K562 (cell line): ENCODE results near the gene OR2AP1. TPM values are rescaled to one million over a fixed set of nuclear protein-coding genes. Genes with fewer than 3 reads are reported as not detected.

ENCODE experiments used
- ATAC-seq: fragments of 200-7000 bp; cut with Tn5 transposase; 3 replicates; pipeline ENCODE4 v1.9.1; 2020; ENCODE audit warnings: moderate library complexity
- BruUV-seq: library from RNA; stranded (reverse); fragments of 400-500 nt; replicated peaks from 2 replicates; lab custom pipeline; 2021; lab: Mats Ljungman, UMichigan
- CTCF ChIA-PET: fragments of 300-600 bp; formaldehyde crosslinking; extraction: SDS; loops from one replicate; lab custom pipeline; 2021; ENCODE audit warnings: low intra/inter-chr PET ratio; lab: Yijun Ruan, JAX
- POLR2A ChIA-PET: fragments of 300-600, 350-650 bp; sonication (Branson Sonifier 250); formaldehyde crosslinking; extraction: SDS; loops from one replicate; lab custom pipeline; 2021; ENCODE audit warnings: antibody characterized with exemption, inconsistent platforms; lab: Yijun Ruan, JAX
- DNase-seq, 4 experiments: peaks; one replicate each; pipeline versions ENCODE4 v3.0.0 to v3.0.0-alpha.2; 2011 to 2018; ENCODE audit warnings: low spot score in 3 of 4, mixed read lengths in 3 of 4; ENCODE audit errors: extremely low read depth in 1 of 4
- FAIRE-seq: peaks from 2 replicates; lab custom pipeline; 2011; peaks lifted over from hg19 to GRCh38; lab: Jason Lieb, UNC
- H2AFZ ChIP-seq: 2 replicates; pipeline ENCODE4 v1.6.0; 2011; ENCODE audit warnings: low read depth, low read length, control low read depth, inconsistent platforms
- H3K27ac ChIP-seq: fragments of 200-600 bp; 3 replicates; pipeline ENCODE4 v1.8.0; 2011; ENCODE audit warnings: low read depth, mild to moderate bottlenecking, control low read depth, inconsistent platforms, low read length, moderate library complexity, mixed read lengths; ENCODE audit errors: extremely low read depth
- H3K27me3 ChIP-seq, 2 experiments: fragments of 300-600 bp in 1 of 2; 2 replicates in 1 of 2; 3 replicates in 1 of 2; pipeline versions ENCODE4 v1.6.0 to v1.8.0; 2011; ENCODE audit warnings: inconsistent platforms in 2 of 2, low read length in 2 of 2, mild to moderate bottlenecking in 1 of 2, mixed read lengths in 1 of 2, moderate library complexity in 1 of 2; ENCODE audit not compliant: control insufficient read depth in 2 of 2, insufficient read depth in 2 of 2
- H3K36me3 ChIP-seq: fragments of 300-600 bp; 3 replicates; pipeline ENCODE4 v1.8.0; 2011; ENCODE audit warnings: mild to moderate bottlenecking, low read length, inconsistent platforms; ENCODE audit not compliant: control insufficient read depth, insufficient read depth
- H3K4me1 ChIP-seq, 2 experiments: fragments of 200-600 bp in 1 of 2; replicated peaks in 1 of 2; 2 replicates in 1 of 2; 3 replicates in 1 of 2; pipeline versions ENCODE4 v1.5.1 to v1.8.0; 2011; ENCODE audit warnings: inconsistent platforms in 2 of 2, low read length in 2 of 2, mild to moderate bottlenecking in 1 of 2, mixed read lengths in 1 of 2, moderate library complexity in 1 of 2; ENCODE audit not compliant: control insufficient read depth in 2 of 2, insufficient read depth in 2 of 2
- H3K4me2 ChIP-seq: 2 replicates; pipeline ENCODE4 v1.6.1; 2011; ENCODE audit warnings: low read length, control low read depth, inconsistent platforms, mixed read lengths; ENCODE audit not compliant: insufficient read depth
- H3K4me3 ChIP-seq: fragments of 200-600 bp; sonication (generic), shearing (Covaris generic); 2 replicates; pipeline ENCODE4 v1.5.1; 2016; ENCODE audit warnings: control low read depth, inconsistent platforms
- H3K79me2 ChIP-seq: fragments of 200-600 bp; 3 replicates; pipeline ENCODE4 v1.8.0; 2011; ENCODE audit warnings: low read length, inconsistent platforms; ENCODE audit not compliant: control insufficient read depth, insufficient read depth
- H3K9ac ChIP-seq, 2 experiments: 2 replicates each; pipeline versions ENCODE4 v1.6.0 to v1.6.1; 2011; ENCODE audit warnings: low read depth in 2 of 2, low read length in 2 of 2, control low read depth in 1 of 2, inconsistent platforms in 1 of 2, mild to moderate bottlenecking in 1 of 2, mixed read lengths in 1 of 2; ENCODE audit not compliant: insufficient read depth in 1 of 2
- H3K9me1 ChIP-seq: one replicate; pipeline ENCODE4 v1.6.0; 2011; ENCODE audit warnings: inconsistent platforms, mild to moderate bottlenecking, low read length, moderate library complexity; ENCODE audit not compliant: control insufficient read depth, insufficient read depth
- H3K9me3 ChIP-seq: replicated peaks from 2 replicates; pipeline ENCODE4 v1.5.1; 2011; ENCODE audit warnings: low read depth, low read length, inconsistent platforms; ENCODE audit not compliant: control insufficient read depth, insufficient read depth
- H4K20me1 ChIP-seq: replicated peaks from 2 replicates; pipeline ENCODE4 v1.6.1; 2011; ENCODE audit warnings: low read length, inconsistent platforms, mixed read lengths; ENCODE audit not compliant: control insufficient read depth, insufficient read depth
- CBX3 ChIP-seq, 2 experiments: IDR thresholded peaks; 1 replicate in 1 of 2; 2 replicates in 1 of 2; pipeline ENCODE4 v1.6.1; 2012; ENCODE audit warnings: inconsistent platforms in 2 of 2, low read length in 2 of 2, borderline replicate concordance in 1 of 2, control low read depth in 1 of 2
- CC2D1A ChIP-seq: fragments of 450-650 bp; IDR thresholded peaks from 2 replicates; pipeline ENCODE4 v1.6.1; 2017; ENCODE audit warnings: mild to moderate bottlenecking
- JUNB ChIP-seq: fragments of 450-650 bp; formaldehyde crosslinking; conservative IDR thresholded peaks from 2 replicates; pipeline ENCODE4 v1.4.0; 2020; ENCODE audit warnings: mild to moderate bottlenecking
- POLR3A ChIP-seq: IDR thresholded peaks from 2 replicates; pipeline ENCODE4 v1.6.1; 2011; ENCODE audit warnings: borderline replicate concordance, mild to moderate bottlenecking, moderate library complexity; ENCODE audit not compliant: insufficient read length, insufficient read depth; ENCODE audit errors: extremely low read depth
- PYGO2 ChIP-seq: fragments of 450-650 bp; IDR thresholded peaks from 2 replicates; pipeline ENCODE4 v1.6.1; 2016; ENCODE audit warnings: mild to moderate bottlenecking, missing genetic modification characterization, moderate library complexity, missing compliant biosample characterization
- RFX7 ChIP-seq: fragments of 250-450 bp; sonication (Bioruptor Pico); IDR thresholded peaks from 2 replicates; pipeline ENCODE4 v1.5.1; 2021; ENCODE audit warnings: mild to moderate bottlenecking
- ZBED1 ChIP-seq: IDR thresholded peaks from 2 replicates; pipeline ENCODE4 v1.6.1; 2014
- ZBTB7A ChIP-seq: IDR thresholded peaks from 2 replicates; pipeline ENCODE4 v1.6.1; 2011; ENCODE audit warnings: low read depth, mild to moderate bottlenecking, low read length, moderate library complexity, borderline replicate concordance; ENCODE audit not compliant: control insufficient read depth
- WGBS: fragments of 100-300 bp; shearing (Covaris generic); methylation state at CpG from one replicate; pipeline ENCODE4 v1.1.6; 2016; ENCODE audit warnings: low coverage, mixed read lengths; ENCODE audit not compliant: insufficient coverage; ENCODE audit errors: missing lambda C conversion rate; 5-methylcytosine and 5-hydroxymethylcytosine counted together
- in situ Hi-C: fragments of 300-500 bp; cut with MboI; formaldehyde crosslinking; loops from 4 replicates; pipeline ENCODE4 v1.15.0; 2018; ENCODE audit warnings: inconsistent platforms, mixed read lengths
- intact Hi-C: fragments of 100-400 bp; cut with micrococcal nuclease; formaldehyde crosslinking; loops from 2 replicates; pipeline ENCODE4 v1.14.2; 2022
- polyA plus RNA-seq, 8 experiments: library from polyadenylated mRNA; depleted of rRNA in 4 of 8; stranded (reverse) in 5 of 8; unstranded in 3 of 8; fragments of >200 nt; fragmentation: Nextera tagmentation in 2 of 8; fragmentation: Illumina TruSeq in 1 of 8; extraction: Ambion mirVana in 2 of 8; extraction: Trizol in 1 of 8; gene quantifications; 2 replicates each; pipeline versions ENCODE4 v1.2.1 to v1.2.3, GENCODE V29; 2011 to 2014; ENCODE audit warnings: inconsistent platforms in 1 of 8, missing spikeins in 1 of 8
- total RNA-seq, 7 experiments: library from RNA; depleted of rRNA in 6 of 7; stranded (reverse); fragments of >200 nt in 6 of 7; fragmentation: Illumina TruSeq in 2 of 7; extraction: Trizol in 2 of 7; gene quantifications; 2 replicates each; pipeline versions ENCODE4 v1.2.1 to v1.2.3, GENCODE V29; 2011 to 2021; ENCODE audit warnings: low replicate concordance in 1 of 7
- TF ChIP-seq, protein P1 (sequence below): fragments of 450-650 bp; formaldehyde crosslinking; IDR thresholded peaks from 2 replicates; pipeline ENCODE4 v1.4.0; 2022; ENCODE audit warnings: missing genetic modification characterization
- TF ChIP-seq, protein P2 (sequence below): fragments of 250-450 bp; sonication (Bioruptor Pico); IDR thresholded peaks from 2 replicates; pipeline ENCODE4 v1.4.0; 2020; ENCODE audit warnings: borderline replicate concordance
- TF ChIP-seq, protein P3 (sequence below): fragments of 450-650 bp; formaldehyde crosslinking; IDR thresholded peaks from 2 replicates; pipeline ENCODE4 v1.4.0; 2020; ENCODE audit warnings: mild to moderate bottlenecking, mixed read lengths
- TF ChIP-seq, protein P4 (sequence below): fragments of 450-650 bp; IDR thresholded peaks from 2 replicates; pipeline ENCODE4 v1.6.1; 2018; ENCODE audit warnings: mild to moderate bottlenecking, low read depth; ENCODE audit not compliant: partially characterized antibody

OR2AP1 gene
- total and polyA plus RNA-seq, 9 of the 15 experiments (the other 6 are each of a cell fraction or from before 2014, with no cell fraction given): not detected

DNA sequence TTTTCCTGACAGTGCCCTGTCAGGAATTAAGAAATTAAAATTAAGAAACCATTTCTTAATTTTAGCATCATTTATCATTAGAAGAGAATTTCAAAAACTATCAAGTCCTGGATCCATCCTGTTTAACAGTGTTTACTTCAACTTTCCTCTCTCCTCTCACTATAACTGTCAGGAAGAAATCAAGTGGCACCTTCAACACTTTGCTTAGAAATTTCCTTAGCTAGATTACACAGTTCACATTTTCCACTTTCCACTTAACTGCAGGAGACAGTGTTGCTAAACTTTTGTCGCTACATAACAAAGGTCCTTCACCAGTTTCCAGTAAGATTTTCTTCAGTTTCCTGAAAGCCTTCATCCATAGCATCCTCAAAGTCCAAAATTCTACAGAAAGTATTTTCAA, 42.5 kb downstream of the OR2AP1 start:
- Histone ChIP-seq H3K27ac (no peak overlapping the region), H3K27me3 (no peaks in the 10 kb centered on the region), H4K20me1 (no peaks in the 10 kb centered on the region), H3K9me3 (no peaks in the 10 kb centered on the region), H3K79me2 (no peaks in the 10 kb centered on the region), H3K4me2 (no peak overlapping the region), H3K4me1 (no peaks in the 10 kb centered on the region), H3K9me1 (no peaks in the 10 kb centered on the region), H3K9ac (no peak overlapping the region), H3K36me3 (no peaks in the 10 kb centered on the region), H2AFZ (no peak overlapping the region), H3K4me3 (no peak overlapping the region)
- ATAC-seq: no peak
- intact Hi-C loops: loop anchor here (10.0 kb wide), 1 partner anchor 250 kb away; the partner anchor contains the start of gene OR6C75
- no peak for DNase-seq
- POLR2A ChIA-PET: interaction anchor here (0.8 kb wide), 1 partner anchor 43 kb away, joined by 3 read pairs; no protein-coding TSS in a partner anchor
- in situ Hi-C loops: loop anchor here (5.0 kb wide), 1 partner anchor 417 kb away; no protein-coding TSS in a partner anchor
- no TSS peak for BruUV-seq
- CTCF ChIA-PET: interaction anchor here (0.7 kb wide), 1 partner anchor 91 kb away, joined by 3 read pairs; no protein-coding TSS in a partner anchor
- no peak for FAIRE-seq
- WGBS: 0% methylated on average over 1 of the region's 1 CpG
- TF ChIP-seq, protein P1, sequence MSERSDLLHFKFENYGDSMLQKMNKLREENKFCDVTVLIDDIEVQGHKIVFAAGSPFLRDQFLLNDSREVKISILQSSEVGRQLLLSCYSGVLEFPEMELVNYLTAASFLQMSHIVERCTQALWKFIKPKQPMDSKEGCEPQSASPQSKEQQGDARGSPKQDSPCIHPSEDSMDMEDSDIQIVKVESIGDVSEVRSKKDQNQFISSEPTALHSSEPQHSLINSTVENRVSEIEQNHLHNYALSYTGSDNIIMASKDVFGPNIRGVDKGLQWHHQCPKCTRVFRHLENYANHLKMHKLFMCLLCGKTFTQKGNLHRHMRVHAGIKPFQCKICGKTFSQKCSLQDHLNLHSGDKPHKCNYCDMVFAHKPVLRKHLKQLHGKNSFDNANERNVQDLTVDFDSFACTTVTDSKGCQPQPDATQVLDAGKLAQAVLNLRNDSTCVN: no peak
- TF ChIP-seq JUNB (CRISPR knock-in tag) (no peak), CBX3 (IDR thresholded peaks at IDR 0.05; ENCODE audit: borderline replicate concordance in 1 of 2, low read length in 2 of 2) (no peak), PYGO2 (tag) (no peak), ZBTB7A (no peak), RFX7 (no peak), ZBED1 (no peak), CC2D1A (no peak), POLR3A (no peak)
- TF ChIP-seq, protein P2, sequence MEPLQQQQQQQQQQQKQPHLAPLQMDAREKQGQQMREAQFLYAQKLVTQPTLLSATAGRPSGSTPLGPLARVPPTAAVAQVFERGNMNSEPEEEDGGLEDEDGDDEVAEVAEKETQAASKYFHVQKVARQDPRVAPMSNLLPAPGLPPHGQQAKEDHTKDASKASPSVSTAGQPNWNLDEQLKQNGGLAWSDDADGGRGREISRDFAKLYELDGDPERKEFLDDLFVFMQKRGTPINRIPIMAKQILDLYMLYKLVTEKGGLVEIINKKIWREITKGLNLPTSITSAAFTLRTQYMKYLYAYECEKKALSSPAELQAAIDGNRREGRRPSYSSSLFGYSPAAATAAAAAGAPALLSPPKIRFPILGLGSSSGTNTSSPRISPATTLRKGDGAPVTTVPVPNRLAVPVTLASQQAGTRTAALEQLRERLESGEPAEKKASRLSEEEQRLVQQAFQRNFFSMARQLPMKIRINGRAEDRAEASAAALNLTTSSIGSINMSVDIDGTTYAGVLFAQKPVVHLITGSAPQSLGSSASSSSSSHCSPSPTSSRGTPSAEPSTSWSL (CRISPR knock-in tag): no peak
- TF ChIP-seq, protein P3, sequence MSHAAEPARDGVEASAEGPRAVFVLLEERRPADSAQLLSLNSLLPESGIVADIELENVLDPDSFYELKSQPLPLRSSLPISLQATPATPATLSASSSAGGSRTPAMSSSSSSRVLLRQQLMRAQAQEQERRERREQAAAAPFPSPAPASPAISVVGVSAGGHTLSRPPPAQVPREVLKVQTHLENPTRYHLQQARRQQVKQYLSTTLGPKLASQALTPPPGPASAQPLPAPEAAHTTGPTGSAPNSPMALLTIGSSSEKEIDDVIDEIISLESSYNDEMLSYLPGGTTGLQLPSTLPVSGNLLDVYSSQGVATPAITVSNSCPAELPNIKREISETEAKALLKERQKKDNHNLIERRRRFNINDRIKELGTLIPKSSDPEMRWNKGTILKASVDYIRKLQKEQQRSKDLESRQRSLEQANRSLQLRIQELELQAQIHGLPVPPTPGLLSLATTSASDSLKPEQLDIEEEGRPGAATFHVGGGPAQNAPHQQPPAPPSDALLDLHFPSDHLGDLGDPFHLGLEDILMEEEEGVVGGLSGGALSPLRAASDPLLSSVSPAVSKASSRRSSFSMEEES (CRISPR knock-in tag): no peak
- TF ChIP-seq, protein P4, sequence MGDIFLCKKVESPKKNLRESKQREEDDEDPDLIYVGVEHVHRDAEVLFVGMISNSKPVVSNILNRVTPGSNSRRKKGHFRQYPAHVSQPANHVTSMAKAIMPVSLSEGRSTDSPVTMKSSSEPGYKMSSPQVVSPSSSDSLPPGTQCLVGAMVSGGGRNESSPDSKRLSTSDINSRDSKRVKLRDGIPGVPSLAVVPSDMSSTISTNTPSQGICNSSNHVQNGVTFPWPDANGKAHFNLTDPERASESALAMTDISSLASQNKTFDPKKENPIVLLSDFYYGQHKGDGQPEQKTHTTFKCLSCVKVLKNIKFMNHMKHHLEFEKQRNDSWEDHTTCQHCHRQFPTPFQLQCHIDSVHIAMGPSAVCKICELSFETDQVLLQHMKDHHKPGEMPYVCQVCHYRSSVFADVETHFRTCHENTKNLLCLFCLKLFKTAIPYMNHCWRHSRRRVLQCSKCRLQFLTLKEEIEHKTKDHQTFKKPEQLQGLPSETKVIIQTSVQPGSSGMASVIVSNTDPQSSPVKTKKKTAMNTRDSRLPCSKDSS: no peak
